HG03571 (cell line): Measurements from ENCODE around the gene ACO2.
"Not testable (repeated sequence)": the region's sequence is repeated elsewhere in the genome, so short reads cannot be mapped to it uniquely, and the experiment has no call there.

Source experiments
- ATAC-seq: cut with Tn5 transposase; IDR thresholded peaks from one replicate; pipeline ENCODE4 v1.9.1; 2021; ENCODE audit not compliant: unreplicated experiment

Gene ACO2

GRCh38 chr22:41538583-41538982 is 69.7 kb downstream of the ACO2 start:
- ATAC-seq: no peak

- no peak for ATAC-seq
These were observed 70.5 kb downstream of the ACO2 start for GRCh38 chr22:41539146-41540005.

- ATAC-seq: no peak
These were observed 71.0 kb downstream of the ACO2 start for GRCh38 chr22:41540006-41540315.

- no peak for ATAC-seq
These were observed 71.4 kb downstream of the ACO2 start for GRCh38 chr22:41540365-41540764.

- ATAC-seq: no peak
These were observed 72.6 kb downstream of the ACO2 start for GRCh38 chr22:41541484-41541883.

GRCh38 chr22:41542224-41542623 is 73.3 kb downstream of the ACO2 start:
- ATAC-seq: no peak

GRCh38 chr22:41543854-41544670 is 75.1 kb downstream of the ACO2 start, which contains the start of gene POLR3H:
Gene POLR3H (minus strand): TSS chr22:41544470. CDS start chr22:41544101, 369 bp downstream.
- peak; percentile 83 for ATAC-seq

- no peak for ATAC-seq
These were observed 76.0 kb downstream of the ACO2 start for GRCh38 chr22:41544671-41545476.

- ATAC-seq: no peak
These were observed 79.9 kb downstream of the ACO2 start for GRCh38 chr22:41548830-41549211.

- ATAC-seq: no peak
These were observed 82.1 kb downstream of the ACO2 start for GRCh38 chr22:41550952-41551491.

GRCh38 chr22:41551877-41552582 is 83.1 kb downstream of the ACO2 start:
- ATAC-seq: no peak

GRCh38 chr22:41555325-41555982 is 86.5 kb downstream of the ACO2 start:
- no peak for ATAC-seq

- ATAC-seq: no peak
These were observed 87.6 kb downstream of the ACO2 start for GRCh38 chr22:41556561-41556960.

- ATAC-seq: no peak
These were observed 88.7 kb downstream of the ACO2 start for GRCh38 chr22:41557401-41558240.

GRCh38 chr22:41558241-41558630 is 89.3 kb downstream of the ACO2 start:
- ATAC-seq: not testable (repeated sequence)

- ATAC-seq: no peak
These were observed 91.2 kb downstream of the ACO2 start for GRCh38 chr22:41560095-41560471.

GRCh38 chr22:41561335-41561734 is 92.4 kb downstream of the ACO2 start:
- no peak for ATAC-seq

GRCh38 chr22:41561788-41562187 is 92.9 kb downstream of the ACO2 start:
- no peak for ATAC-seq

GRCh38 chr22:41562461-41562860 is 93.5 kb downstream of the ACO2 start:
- no peak for ATAC-seq
